Testis (tissue), 2 donors: Measurements from ENCODE around the gene ADAP1.

Experiments
- POLR2A ChIP-seq: fragments of 450-650 bp; IDR thresholded peaks from one replicate; pipeline ENCODE4 v1.6.1; 2017; ENCODE audit warnings: antibody characterized with exemption, mild to moderate bottlenecking, moderate library complexity
- TF ChIP-seq, protein P1 (sequence below), 3 experiments: fragments of 450-650 bp in 2 of 3; fragments of 200-600 bp in 1 of 3; sonication (generic) in 1 of 3; IDR thresholded peaks; one replicate each; pipeline ENCODE4 v1.5.1; 2016 to 2019; ENCODE audit warnings: antibody characterized with exemption in 3 of 3, mild to moderate bottlenecking in 2 of 3, moderate library complexity in 1 of 3

DNA sequence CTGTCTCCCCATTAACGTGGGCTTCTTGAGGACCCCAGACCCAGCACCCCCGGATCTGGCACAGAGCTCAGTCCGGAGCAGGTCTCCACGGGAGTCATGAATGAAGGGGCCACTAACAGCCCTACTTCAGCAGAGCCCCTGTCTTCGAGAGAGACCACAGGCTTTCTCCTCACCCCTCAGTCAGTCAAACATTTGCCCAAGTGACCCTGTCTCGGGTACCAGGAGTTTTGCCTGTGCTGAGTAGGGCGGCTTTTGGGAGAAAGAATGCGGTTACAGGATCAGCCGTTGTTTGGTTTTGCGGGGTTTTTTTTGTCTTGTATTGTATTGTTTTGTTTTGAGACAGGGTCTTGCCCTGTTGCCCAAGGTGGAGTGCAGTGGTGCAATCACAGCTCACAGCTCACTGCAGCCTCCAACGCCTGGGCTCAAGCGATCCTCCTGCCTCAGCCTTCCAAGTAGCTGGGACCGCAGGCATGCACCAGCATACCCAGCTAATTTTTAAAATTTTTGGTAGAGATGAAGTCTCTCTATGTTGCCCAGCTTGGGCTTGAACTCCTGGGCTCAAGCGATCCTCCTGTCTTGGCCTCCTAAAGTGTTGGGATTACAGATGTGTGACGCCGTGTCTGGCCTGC lies 16.5 kb downstream of the ADAP1 start:
- TF ChIP-seq, protein P1, sequence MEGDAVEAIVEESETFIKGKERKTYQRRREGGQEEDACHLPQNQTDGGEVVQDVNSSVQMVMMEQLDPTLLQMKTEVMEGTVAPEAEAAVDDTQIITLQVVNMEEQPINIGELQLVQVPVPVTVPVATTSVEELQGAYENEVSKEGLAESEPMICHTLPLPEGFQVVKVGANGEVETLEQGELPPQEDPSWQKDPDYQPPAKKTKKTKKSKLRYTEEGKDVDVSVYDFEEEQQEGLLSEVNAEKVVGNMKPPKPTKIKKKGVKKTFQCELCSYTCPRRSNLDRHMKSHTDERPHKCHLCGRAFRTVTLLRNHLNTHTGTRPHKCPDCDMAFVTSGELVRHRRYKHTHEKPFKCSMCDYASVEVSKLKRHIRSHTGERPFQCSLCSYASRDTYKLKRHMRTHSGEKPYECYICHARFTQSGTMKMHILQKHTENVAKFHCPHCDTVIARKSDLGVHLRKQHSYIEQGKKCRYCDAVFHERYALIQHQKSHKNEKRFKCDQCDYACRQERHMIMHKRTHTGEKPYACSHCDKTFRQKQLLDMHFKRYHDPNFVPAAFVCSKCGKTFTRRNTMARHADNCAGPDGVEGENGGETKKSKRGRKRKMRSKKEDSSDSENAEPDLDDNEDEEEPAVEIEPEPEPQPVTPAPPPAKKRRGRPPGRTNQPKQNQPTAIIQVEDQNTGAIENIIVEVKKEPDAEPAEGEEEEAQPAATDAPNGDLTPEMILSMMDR (IDR thresholded peaks at IDR 0.05), result no peak
- TF ChIP-seq POLR2A, result no peak
